ENCODE results near the gene MAGEF1.
"Not testable (repeated sequence)": the region's sequence is repeated elsewhere in the genome, so short reads cannot be mapped to it uniquely, and the experiment has no call there.

Gene MAGEF1

DNA sequence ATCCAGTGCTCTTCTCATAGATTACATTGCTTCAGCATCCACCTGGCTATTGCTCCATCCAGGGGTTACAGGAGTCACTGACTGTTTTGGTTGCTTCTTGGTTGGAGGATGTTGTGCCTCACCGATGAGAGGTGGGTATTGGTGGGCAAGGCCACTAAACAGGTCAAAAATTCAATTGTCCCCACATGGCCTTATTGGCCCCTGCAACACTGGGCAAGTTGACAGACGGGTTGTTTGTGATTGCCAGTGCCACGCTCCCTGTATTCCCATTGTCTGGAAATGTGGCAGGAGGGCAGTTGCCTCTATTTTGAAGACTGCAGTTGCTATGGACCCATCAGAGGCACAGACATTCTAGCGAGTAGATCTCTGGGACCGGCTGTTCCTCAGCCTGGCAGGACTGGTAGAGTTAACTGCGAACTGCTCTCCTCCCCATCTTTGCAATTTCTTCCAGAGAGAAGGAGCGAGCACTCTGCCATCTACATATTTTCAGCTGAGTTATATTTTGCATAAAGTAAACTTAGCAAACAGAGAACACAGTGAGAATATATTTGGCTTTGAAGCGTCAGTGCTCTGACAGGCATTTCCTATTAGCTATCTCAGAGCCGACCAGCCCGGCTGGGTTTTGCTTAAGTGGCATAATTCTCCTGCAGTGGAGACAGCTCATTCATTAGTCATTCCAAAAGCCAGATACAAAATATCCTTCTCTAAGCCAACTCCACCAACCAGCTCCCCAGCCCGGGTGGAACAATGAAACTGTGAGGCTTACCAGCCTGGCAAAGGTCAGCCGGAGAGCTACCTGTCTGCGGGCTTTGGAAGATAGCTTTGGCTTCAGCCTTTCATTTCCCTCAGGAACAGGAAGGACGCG lies 26.0 kb upstream of the MAGEF1 start:
- no peak overlapping the region for H3K4me3 ChIP-seq (ENCODE audit: low read length)
- no peak for TF ChIP-seq ZNF274 (IDR thresholded peaks at IDR 0.05; ENCODE audit: low read depth, low read length)

DNA sequence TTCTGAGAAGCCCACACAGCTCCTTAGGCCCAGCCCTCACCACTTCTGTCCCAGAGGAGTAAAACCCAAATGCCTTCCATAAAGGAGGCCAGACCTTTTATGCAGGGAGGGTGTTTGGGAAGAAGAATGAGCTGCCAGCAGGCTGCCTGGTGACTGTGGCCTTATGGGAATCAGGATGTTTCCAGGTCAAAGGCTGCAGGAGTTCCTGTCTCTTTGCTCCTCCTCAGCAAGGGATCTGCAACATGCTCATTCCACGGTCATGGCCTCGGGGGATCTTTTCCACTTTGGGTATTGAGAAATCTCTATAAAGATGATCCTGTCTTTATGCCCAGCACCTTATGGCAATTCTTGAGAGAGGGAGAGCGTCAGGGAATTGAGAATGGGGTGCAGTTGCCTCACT lies 25.2 kb upstream of the MAGEF1 start:
- H3K4me3 ChIP-seq (ENCODE audit: low read length), result no peak overlapping the region
- no peak for TF ChIP-seq ZNF274 (IDR thresholded peaks at IDR 0.05; ENCODE audit: low read depth, low read length)

DNA sequence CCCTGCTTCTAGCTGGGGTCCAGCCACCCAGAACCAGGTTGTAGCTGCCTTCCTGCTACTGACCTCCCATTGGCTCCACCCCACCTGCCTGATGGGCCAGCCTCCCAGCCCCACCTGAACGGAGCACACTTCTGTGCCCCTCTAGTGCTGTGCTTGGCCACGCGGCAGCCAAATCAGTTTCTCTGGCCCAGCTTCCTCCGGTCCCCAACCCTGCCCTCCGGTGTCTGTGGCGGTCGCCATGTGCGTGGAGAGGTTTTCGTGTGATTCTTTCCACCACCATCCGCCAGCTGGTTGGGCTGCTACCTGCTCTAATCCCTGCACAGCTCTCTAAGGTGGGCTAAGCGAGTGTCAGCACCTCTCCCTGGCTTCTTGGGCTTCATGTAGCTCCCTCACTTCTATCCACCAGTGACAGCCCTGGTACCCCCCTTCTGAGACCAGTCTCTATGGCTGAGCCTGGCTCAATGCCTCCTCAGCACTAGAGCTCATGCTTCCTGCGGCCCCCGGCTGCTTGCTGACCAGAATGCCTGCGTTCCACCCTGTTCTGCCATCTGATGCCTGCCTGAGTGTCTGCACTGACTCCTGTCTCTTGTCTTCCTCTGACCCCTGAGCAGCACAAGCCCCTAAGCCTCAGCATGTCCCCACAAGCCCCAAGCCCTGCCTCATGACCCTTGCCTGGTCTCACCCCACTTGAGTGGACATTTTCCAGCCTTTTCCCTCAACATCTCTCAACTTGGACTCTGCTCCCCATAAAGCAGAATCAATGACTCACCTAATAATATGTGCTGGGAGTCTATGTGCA lies 23.2 kb upstream of the MAGEF1 start:
- TF ChIP-seq ZNF274 (IDR thresholded peaks at IDR 0.05; ENCODE audit: low read depth, low read length), result no peak
- no peak overlapping the region for H3K4me3 ChIP-seq (ENCODE audit: low read length)

DNA sequence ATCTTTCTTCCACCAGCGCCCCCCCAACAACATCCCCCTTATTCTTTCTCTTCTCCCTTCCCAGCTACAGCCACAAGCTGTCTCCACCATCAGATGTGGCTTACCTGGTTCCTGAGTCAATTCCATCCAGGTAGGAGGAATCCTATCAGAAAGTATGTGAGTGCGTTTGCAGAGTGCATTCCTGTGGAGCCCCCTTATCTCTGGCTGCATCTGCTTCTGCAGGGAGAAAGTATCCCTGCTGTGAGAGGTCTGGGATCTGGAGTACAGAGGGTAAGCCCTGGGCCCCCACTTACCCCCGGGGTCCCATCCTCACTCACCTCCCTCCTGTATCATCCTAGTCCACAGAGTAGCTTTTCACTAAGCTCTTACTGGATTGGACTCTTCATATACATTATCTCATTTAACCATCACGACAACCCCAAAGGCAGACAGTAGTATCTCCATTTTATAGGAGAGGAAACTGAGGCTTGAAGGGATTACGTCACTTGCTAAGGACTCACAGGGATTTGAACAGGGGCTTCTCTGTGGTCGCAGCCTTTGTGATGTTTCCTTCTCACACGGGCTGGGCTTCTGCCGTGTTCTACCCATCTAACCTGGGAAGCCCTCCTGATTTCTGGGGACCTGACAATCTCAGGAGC lies 22.2 kb upstream of the MAGEF1 start:
- no peak for TF ChIP-seq ZNF274 (IDR thresholded peaks at IDR 0.05; ENCODE audit: low read depth, low read length)
- H3K4me3 ChIP-seq (ENCODE audit: low read length), result no peak overlapping the region

DNA sequence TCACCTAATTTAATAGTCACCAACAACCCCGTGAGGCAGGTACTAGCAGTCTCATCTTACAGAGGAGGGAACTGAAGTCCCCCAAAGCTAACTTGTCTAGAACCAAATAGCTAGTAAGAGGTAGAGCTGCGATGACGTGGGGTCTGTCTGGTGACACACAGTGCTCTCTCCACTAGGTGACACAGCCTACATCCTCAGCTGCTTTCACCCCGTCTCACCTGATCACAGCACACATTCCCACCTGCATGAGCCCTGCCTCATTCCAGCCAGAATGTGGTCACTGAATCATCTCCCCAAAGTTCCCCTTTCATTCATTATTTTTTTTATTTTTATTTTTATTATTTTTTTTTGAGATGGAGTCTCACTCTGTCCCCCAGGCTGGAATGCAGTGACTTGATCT lies 21.3 kb upstream of the MAGEF1 start:
- TF ChIP-seq ZNF274 (IDR thresholded peaks at IDR 0.05; ENCODE audit: low read depth, low read length), result no peak
- no peak overlapping the region for H3K4me3 ChIP-seq (ENCODE audit: low read length)

DNA sequence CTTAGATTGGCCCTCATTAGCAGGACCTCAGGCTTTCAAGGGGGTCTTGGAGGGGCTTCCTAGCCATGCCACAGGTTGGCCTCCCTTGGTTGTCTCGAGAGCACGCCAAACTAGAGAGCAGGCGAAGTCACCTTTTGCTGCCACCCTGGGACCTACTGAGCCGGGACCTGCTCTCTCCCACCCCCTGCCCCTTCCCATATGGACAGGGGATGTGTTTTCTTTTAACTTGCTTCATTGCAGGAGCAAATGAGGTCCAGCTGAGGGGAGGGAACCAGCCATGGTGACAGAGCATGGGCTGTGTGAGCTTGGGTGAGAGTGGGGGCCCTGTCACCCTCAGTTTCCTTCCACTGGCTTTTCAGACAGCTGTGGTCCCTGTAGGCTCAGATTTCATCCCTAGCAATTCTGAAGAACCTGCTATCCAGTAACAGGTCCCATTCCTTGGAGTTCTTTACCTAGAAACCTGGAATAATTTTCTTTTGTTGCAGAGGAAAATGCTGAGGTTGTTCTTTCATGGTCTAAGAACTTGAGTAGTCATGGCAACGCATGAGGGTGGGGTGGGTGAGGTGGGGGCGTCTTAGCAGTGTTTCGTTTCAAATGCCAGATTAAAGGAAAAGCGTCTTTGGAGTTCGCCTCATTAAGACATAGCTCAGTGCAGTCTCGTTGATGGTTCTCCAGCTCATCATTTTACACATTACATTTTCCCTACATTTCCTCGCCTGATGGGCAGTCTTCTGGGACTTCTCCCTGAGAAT lies 20.1 kb upstream of the MAGEF1 start:
- TF ChIP-seq ZNF274 (IDR thresholded peaks at IDR 0.05; ENCODE audit: low read depth, low read length), result no peak
- H3K4me3 ChIP-seq (ENCODE audit: low read length), result no peak overlapping the region

DNA sequence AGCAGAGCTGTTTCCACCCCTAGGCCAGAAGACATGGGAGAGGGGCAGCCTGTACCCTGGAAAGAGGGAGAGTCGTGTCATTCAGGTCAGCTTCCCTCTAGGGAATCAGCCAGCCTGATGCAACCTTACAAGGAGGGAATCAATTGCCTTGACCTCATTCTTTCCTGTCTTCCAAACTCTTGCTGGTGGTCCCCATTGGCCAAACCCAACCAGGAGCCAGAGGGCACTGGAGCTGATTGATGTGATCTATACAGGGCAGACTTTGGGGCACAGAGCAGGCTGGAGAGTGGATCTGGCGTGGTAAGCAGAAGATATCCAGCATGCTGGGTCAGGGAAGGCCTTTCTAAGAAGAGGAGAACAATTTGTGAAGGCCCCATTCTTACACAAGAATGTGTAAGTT lies 19.1 kb upstream of the MAGEF1 start:
- TF ChIP-seq ZNF274 (IDR thresholded peaks at IDR 0.05; ENCODE audit: low read depth, low read length), result no peak
- H3K4me3 ChIP-seq (ENCODE audit: low read length), result no peak overlapping the region

DNA sequence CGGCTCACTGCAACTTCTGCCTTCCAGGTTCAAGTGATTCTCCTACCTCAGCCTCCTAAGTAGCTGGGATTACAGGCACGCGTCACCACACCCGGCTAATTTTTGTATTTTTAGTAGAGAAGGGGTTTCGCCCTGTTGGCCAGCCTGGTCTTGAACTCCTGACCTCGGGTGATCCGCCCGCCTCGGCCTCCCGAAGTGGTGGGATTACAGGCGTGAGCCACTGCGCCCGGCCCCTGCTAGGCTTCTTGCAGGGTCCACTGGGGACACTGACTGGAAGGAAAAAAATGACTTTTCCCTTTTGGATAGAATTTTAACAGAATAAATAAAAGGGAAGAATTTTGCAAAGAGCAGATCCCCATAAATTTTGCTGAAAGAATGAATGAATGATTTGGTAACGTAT lies 17.3 kb upstream of the MAGEF1 start:
- not testable (repeated sequence) for H3K4me3 ChIP-seq (ENCODE audit: low read length)

DNA sequence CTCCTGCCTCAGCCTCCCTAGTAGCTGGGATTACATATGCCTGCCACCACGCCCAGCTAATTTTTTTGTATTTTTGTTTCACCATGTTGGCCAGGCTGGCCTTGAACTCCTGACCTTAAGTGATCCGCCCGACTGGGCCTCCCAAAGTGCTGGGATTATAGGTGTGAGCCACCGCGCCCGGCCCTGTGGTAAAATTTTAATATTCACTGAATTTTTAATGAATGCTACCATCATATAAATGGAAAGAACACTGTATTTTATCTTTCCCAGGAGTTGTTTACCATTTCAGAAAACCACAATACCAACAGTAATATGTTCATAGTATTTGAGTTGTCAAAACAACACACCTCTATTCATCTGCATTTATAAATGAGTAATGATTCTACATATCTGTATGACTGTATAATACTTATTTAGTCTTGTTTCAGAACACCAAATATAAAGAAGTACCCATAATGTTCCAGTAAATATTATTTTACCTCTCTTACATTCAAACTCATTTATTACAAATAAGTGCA lies 16.2 kb upstream of the MAGEF1 start:
- no peak overlapping the region for H3K4me3 ChIP-seq (ENCODE audit: low read length)
- no peak for TF ChIP-seq ZNF274 (IDR thresholded peaks at IDR 0.05; ENCODE audit: low read depth, low read length)

DNA sequence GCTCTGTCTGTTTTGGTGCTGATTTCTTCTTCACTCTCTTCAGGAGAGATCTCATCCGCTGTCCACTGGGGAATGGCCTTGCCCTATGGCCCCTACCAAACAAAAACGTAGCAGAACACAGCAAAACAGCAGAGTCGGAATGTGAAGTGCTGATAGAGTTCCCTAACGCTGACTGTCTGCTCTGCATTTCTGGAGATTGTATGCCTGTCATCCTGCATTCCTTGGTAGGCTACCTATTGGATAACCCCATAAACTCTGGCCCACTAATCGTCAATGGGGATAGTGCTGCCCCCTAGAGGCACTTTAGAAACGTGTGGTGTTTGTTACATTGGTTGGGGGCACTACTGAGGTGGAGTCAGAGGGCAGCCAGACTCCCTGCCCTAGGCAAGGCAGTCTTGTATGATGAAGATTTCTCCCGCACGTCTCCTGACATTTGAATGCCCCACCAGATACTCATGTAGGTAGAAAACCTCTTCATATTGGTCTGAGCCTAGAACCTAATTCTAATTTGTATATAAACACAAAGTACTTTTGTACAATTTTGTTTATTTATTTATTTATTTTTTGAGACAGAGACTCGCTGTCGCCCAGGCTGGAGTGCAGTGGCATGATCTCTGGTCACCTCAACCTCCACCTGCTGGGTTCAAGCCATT lies 15.6 kb upstream of the MAGEF1 start:
- no peak overlapping the region for H3K4me3 ChIP-seq (ENCODE audit: low read length)
- no peak for TF ChIP-seq ZNF274 (IDR thresholded peaks at IDR 0.05; ENCODE audit: low read depth, low read length)

DNA sequence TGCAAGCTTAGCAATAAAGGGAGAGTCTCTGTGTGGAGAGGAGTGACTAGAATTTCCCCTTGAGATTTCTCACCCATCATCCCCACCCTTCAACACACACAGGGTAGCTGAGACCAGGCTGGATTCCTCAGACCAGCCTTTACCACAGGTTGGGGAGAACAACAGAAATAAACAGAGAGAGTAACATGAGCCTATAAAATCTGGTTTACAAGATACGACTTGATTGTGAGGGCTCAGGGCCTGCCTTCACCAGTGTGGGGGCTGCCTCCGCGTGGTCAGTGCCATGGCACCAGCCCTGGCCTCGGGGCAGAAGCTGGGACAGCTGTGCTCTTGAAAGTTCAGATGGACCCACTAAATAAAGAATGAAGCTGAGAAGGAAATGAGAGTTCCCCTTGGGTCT lies 14.6 kb upstream of the MAGEF1 start:
- H3K4me3 ChIP-seq (ENCODE audit: low read length), result no peak overlapping the region
- TF ChIP-seq ZNF274 (IDR thresholded peaks at IDR 0.05; ENCODE audit: low read depth, low read length), result no peak

DNA sequence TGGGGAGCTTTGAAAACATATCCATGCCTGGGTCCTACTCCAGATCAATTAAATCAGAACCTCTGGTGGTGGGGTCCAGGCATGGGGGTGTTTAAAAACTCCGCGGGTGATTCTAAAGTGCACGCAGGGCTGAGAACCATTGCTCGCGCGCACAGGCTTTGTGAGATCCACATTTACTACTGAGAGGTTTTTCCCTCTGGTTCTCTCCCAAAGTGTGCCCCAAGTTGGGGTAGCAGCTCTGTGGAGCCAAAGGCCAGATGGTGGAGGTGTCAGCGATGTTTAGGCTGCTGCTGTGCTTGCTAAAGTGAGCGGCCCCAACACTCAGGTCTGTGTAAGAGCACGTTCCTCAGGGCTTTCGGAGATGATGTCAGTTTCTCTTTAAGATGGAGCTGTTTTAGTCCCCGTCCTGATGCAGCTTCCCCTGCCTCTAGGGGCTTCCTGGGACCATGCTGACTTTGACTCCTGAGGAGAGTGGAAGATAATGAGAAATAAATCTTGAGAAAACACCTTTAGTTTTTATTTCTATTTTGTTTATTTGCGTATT lies 13.4 kb upstream of the MAGEF1 start:
- H3K4me3 ChIP-seq (ENCODE audit: low read length), result no peak overlapping the region
- TF ChIP-seq ZNF274 (IDR thresholded peaks at IDR 0.05; ENCODE audit: low read depth, low read length), result no peak

DNA sequence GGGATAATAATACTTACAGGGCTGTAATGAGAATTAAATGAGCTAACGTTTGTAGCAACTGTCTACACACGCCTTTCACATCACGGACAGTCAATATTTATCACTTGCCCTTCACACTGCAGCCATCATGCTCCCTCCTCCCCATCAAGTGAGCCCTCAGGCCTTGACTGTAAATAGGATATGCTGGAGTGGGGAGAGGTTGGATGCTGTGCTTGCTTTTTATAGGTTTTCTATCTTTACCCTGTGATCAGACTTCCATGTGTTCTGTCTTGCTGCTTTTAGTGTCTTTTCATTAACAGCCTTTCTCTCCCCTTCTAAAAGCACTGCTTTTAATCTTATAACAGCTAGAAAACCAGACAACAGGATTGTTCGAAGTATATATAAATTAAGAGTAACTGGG lies 12.8 kb upstream of the MAGEF1 start:
- TF ChIP-seq ZNF274 (IDR thresholded peaks at IDR 0.05; ENCODE audit: low read depth, low read length), result no peak
- no peak overlapping the region for H3K4me3 ChIP-seq (ENCODE audit: low read length)
